Activated B cell treated with CpG ODN at 0.5 μM for 24 hours (primary cell): ENCODE data around the gene GABRB3. TPM values are rescaled to one million over a fixed set of nuclear protein-coding genes. Genes with fewer than 3 reads are reported as not detected.

Source experiments
- ATAC-seq: fragments of 200-7000 bp; cut with Tn5 transposase; one replicate; pipeline ENCODE4 v1.10.0; 2021; ENCODE audit warnings: low read depth, mild to moderate bottlenecking, moderate library complexity
- CTCF ChIA-PET: fragments of 350-600 bp; sonication (Branson Sonifier 250); formaldehyde crosslinking; loops from one replicate; lab custom pipeline; 2021; ENCODE audit warnings: antibody characterized with exemption; lab: Charles Lee
- POLR2A ChIA-PET: fragments of 350-600 bp; sonication (Branson Sonifier 250); formaldehyde crosslinking; loops from one replicate; lab custom pipeline; 2021; ENCODE audit warnings: antibody characterized with exemption; lab: Charles Lee
- DNase-seq: peaks from one replicate; pipeline ENCODE4 v3.0.0; 2022
- H3K27ac Mint-ChIP-seq: one replicate; pipeline ENCODE4 v1.8.0; 2020; ENCODE audit warnings: mixed read lengths
- H3K27me3 Mint-ChIP-seq: one replicate; pipeline ENCODE4 v1.8.0; 2021; ENCODE audit warnings: mixed read lengths
- H3K36me3 Mint-ChIP-seq: one replicate; pipeline ENCODE4 v1.8.0; 2021; ENCODE audit warnings: low read depth, mixed read lengths
- H3K4me1 Mint-ChIP-seq: one replicate; pipeline ENCODE4 v1.8.0; 2021; ENCODE audit warnings: mixed read lengths
- H3K4me3 Mint-ChIP-seq: one replicate; pipeline ENCODE4 v1.8.0; 2020; ENCODE audit warnings: mild to moderate bottlenecking, mixed read lengths
- H3K9me3 Mint-ChIP-seq: one replicate; pipeline ENCODE4 v1.8.0; 2020; ENCODE audit warnings: mixed read lengths
- CTCF ChIP-seq: fragments of 200-600 bp; IDR thresholded peaks from one replicate; pipeline ENCODE4 v1.8.0; 2022; ENCODE audit warnings: antibody characterized with exemption, mild to moderate bottlenecking
- intact Hi-C: fragments of 100-400 bp; cut with micrococcal nuclease; formaldehyde crosslinking; loops from one replicate; pipeline ENCODE4 v1.15.1; 2024
- total RNA-seq: library from RNA; stranded (reverse); gene quantifications from 2 replicates; pipeline ENCODE4 v1.2.3, GENCODE V29; 2022

The GABRB3 gene
- total RNA-seq, 1 donor from 2014 or later = not detected

DNA sequence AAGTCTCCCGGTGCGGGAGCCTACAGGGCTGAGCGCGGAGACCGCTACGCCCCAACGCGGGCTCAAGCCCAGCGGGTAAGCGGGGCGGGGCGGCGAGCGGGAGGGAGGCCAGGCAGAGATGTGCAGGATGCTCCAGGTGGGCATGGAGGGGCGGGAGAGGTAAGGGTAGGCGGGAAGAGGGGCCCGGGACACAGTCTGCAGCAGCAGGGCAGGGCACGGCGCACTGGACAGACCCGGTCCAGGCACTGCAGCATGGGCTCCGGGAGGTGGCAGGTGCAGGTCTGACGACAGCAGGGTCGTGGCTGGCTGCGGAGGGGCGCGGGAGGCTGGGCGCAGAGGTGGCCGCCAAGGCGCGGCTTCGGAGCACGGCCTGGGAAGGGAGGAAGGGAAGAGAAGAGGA lies 102.8 kb downstream of the GABRB3 start:
- no peaks in the 10 kb centered on the region for H3K27me3 Mint-ChIP-seq
- no peak for DNase-seq
- ChIA-PET POLR2A (no interaction called here), CTCF (no interaction called here)
- no peak for ATAC-seq
- H3K4me3 Mint-ChIP-seq = no peak overlapping the region
- intact Hi-C loops = no loop called here
- no peak for TF ChIP-seq CTCF
- H3K4me1 Mint-ChIP-seq = no peaks in the 10 kb centered on the region
- no peaks in the 10 kb centered on the region for H3K36me3 Mint-ChIP-seq
- no peak overlapping the region for H3K27ac Mint-ChIP-seq
- peaks cover 7% of the 10 kb centered on the region for H3K9me3 Mint-ChIP-seq

DNA sequence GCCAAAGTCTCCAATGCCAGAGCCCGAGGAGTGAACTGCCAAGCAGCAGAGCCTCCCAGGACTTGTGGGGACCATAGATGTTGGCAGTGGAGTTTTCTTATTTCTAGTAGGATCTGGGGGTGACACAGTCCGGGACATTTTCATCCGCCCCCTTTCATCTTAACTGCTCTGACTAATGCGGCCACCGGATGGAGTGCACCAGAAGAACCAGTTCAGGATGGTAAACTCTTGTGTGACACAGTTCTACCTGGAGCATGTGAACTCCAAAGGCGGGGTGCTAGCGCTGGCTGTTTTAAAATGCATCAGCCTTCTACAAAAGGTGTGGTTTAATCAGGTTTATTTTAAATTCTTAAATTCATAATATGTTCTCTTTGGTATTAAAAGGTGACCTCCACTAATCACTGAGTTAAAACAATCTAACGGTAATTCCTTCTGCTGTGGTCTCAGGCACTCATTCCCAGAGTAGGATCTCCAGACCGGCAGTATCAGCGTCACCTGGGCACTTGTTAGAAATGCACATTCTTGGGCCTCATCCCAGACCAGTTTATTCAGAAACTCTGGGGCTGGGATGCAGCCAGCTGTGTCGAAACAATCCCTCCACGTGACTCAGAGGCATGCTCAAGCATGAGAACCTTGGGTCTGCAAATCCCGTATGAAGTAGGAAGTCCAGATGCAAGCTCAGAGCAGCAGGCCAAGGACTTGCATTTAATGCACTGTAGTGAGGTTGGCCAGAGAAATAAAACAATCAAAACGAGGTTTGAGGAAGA lies 105.5 kb downstream of the GABRB3 start:
- H3K27ac Mint-ChIP-seq = no peak overlapping the region
- H3K27me3 Mint-ChIP-seq = no peaks in the 10 kb centered on the region
- peaks cover 5% of the 10 kb centered on the region for H3K9me3 Mint-ChIP-seq
- ChIA-PET CTCF (no interaction called here), POLR2A (no interaction called here)
- intact Hi-C loops = no loop called here
- no peak for TF ChIP-seq CTCF
- DNase-seq (no peak), ATAC-seq (no peak)
- no peaks in the 10 kb centered on the region for H3K36me3 Mint-ChIP-seq
- no peaks in the 10 kb centered on the region for H3K4me1 Mint-ChIP-seq
- H3K4me3 Mint-ChIP-seq = no peak overlapping the region

GRCh38 chr15:26665957-26666791 lies 106.7 kb downstream of the GABRB3 start:
- no peak for TF ChIP-seq CTCF
- ChIA-PET POLR2A (no interaction called here), CTCF (no interaction called here)
- ATAC-seq (no peak), DNase-seq (no peak)
- Mint-ChIP-seq H3K27me3 (no peaks in the 10 kb centered on the region), H3K4me1 (no peaks in the 10 kb centered on the region), H3K36me3 (no peaks in the 10 kb centered on the region), H3K4me3 (no peak overlapping the region), H3K9me3 (peaks cover 9% of the 10 kb centered on the region), H3K27ac (no peak overlapping the region)
- intact Hi-C loops = no loop called here

DNA sequence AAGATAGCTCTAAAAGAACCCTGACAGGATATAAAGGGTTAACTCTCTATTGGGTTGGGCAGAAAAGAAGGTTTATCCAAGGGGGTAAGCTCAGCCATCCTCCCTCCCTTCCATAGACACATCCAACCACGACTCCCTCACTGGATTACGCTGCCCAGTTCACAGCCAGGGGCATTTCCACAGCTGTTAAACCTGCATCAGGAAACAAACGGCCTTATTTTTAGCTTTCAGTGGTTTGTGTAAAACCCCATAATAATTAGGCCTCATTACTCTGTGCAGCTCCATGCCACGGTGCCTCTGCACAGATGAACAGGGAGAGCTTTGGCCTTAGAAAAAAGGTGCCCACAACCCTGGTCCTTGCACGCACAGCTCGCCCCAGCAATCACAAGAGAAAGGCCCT lies 110.6 kb downstream of the GABRB3 start:
- H3K4me3 Mint-ChIP-seq = no peak overlapping the region
- POLR2A ChIA-PET = no interaction called here
- ATAC-seq (no peak), DNase-seq (no peak)
- H3K36me3 Mint-ChIP-seq = no peaks in the 10 kb centered on the region
- H3K27me3 Mint-ChIP-seq = no peaks in the 10 kb centered on the region
- peaks cover 4% of the 10 kb centered on the region for H3K9me3 Mint-ChIP-seq
- intact Hi-C loops = no loop called here
- no peaks in the 10 kb centered on the region for H3K4me1 Mint-ChIP-seq
- no peak for TF ChIP-seq CTCF
- CTCF ChIA-PET = no interaction called here
- no peak overlapping the region for H3K27ac Mint-ChIP-seq

DNA sequence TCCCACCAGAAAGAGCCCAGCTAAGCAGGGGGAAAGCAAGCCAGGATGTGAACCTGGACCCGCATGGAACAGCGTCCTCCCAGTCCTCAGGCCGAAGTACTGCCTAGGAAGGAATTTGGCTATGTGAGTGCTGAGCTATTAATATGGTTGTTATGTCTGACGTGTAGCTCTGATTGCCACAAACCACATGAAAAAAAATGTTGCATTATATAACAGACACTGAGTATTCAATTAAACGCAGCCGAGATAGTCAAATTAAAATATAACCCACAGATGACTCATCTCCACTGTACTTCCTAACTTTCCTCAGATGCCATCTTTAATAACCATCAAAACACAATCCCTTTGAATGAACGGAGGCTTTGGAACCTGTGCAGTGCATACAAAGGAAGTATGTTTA lies 111.1 kb downstream of the GABRB3 start:
- ATAC-seq = no peak
- POLR2A ChIA-PET = no interaction called here
- Mint-ChIP-seq H3K4me3 (no peak overlapping the region), H3K27me3 (no peaks in the 10 kb centered on the region), H3K36me3 (no peaks in the 10 kb centered on the region), H3K9me3 (peaks cover 4% of the 10 kb centered on the region), H3K27ac (no peak overlapping the region), H3K4me1 (no peaks in the 10 kb centered on the region)
- TF ChIP-seq CTCF = no peak
- CTCF ChIA-PET = no interaction called here
- intact Hi-C loops = no loop called here
- no peak for DNase-seq
